HG03159 (cell line): Measurements from ENCODE around the gene CUL1.

Source experiments
- ATAC-seq: cut with Tn5 transposase; IDR thresholded peaks from one replicate; pipeline ENCODE4 v1.9.1; 2021; ENCODE audit warnings: mild to moderate bottlenecking, moderate library complexity; ENCODE audit not compliant: unreplicated experiment

The CUL1 gene

GRCh38 chr7:148717266-148717793 is 18.6 kb downstream of the CUL1 start:
- no peak for ATAC-seq

GRCh38 chr7:148718431-148718830 is 19.7 kb downstream of the CUL1 start:
- no peak for ATAC-seq

GRCh38 chr7:148719753-148720152 is 21.1 kb downstream of the CUL1 start:
- ATAC-seq, result no peak

- ATAC-seq, result no peak
These were observed 21.8 kb downstream of the CUL1 start for GRCh38 chr7:148720472-148720871.

GRCh38 chr7:148721390-148721789 is 22.7 kb downstream of the CUL1 start:
- ATAC-seq, result no peak

GRCh38 chr7:148722340-148723165 is 23.9 kb downstream of the CUL1 start:
- ATAC-seq, result no peak

GRCh38 chr7:148723166-148723559 is 24.5 kb downstream of the CUL1 start:
- no peak for ATAC-seq

- ATAC-seq, result no peak
These were observed 25.1 kb downstream of the CUL1 start for GRCh38 chr7:148723846-148724245.

- ATAC-seq, result no peak
These were observed 27.7 kb downstream of the CUL1 start for GRCh38 chr7:148726385-148726784.

- no peak for ATAC-seq
These were observed 29.0 kb downstream of the CUL1 start for GRCh38 chr7:148727501-148728278.

- ATAC-seq, result no peak
These were observed 31.5 kb downstream of the CUL1 start for GRCh38 chr7:148729984-148730733.

GRCh38 chr7:148732862-148733261 is 34.2 kb downstream of the CUL1 start:
- ATAC-seq, result no peak

GRCh38 chr7:148733496-148733895 is 34.8 kb downstream of the CUL1 start:
- ATAC-seq, result no peak

GRCh38 chr7:148735141-148735540 is 36.4 kb downstream of the CUL1 start:
- ATAC-seq, result no peak

- no peak for ATAC-seq
These were observed 37.3 kb downstream of the CUL1 start for GRCh38 chr7:148735967-148736366.

- ATAC-seq, result no peak
These were observed 40.2 kb downstream of the CUL1 start for GRCh38 chr7:148738737-148739535.

GRCh38 chr7:148746135-148746534 is 47.4 kb downstream of the CUL1 start:
- no peak for ATAC-seq

GRCh38 chr7:148747274-148747673 is 48.6 kb downstream of the CUL1 start:
- no peak for ATAC-seq

GRCh38 chr7:148750442-148751355 is 52.0 kb downstream of the CUL1 start:
- no peak for ATAC-seq
